T-helper 1 cell (primary cell): ENCODE data around the gene ALMS1.
"Not testable (repeated sequence)": the region's sequence is repeated elsewhere in the genome, so short reads cannot be mapped to it uniquely, and the experiment has no call there.

Source experiments
- DNase-seq, 5 donors: peaks; one replicate each; pipeline ENCODE4 v3.0.0-alpha.2; 2012 to 2020
- total RNA-seq, 4 donors: gene quantifications; one replicate each; lab custom pipeline; 2026; lab: John Stamatoyannopoulos, UW

ALMS1 gene, protein sequence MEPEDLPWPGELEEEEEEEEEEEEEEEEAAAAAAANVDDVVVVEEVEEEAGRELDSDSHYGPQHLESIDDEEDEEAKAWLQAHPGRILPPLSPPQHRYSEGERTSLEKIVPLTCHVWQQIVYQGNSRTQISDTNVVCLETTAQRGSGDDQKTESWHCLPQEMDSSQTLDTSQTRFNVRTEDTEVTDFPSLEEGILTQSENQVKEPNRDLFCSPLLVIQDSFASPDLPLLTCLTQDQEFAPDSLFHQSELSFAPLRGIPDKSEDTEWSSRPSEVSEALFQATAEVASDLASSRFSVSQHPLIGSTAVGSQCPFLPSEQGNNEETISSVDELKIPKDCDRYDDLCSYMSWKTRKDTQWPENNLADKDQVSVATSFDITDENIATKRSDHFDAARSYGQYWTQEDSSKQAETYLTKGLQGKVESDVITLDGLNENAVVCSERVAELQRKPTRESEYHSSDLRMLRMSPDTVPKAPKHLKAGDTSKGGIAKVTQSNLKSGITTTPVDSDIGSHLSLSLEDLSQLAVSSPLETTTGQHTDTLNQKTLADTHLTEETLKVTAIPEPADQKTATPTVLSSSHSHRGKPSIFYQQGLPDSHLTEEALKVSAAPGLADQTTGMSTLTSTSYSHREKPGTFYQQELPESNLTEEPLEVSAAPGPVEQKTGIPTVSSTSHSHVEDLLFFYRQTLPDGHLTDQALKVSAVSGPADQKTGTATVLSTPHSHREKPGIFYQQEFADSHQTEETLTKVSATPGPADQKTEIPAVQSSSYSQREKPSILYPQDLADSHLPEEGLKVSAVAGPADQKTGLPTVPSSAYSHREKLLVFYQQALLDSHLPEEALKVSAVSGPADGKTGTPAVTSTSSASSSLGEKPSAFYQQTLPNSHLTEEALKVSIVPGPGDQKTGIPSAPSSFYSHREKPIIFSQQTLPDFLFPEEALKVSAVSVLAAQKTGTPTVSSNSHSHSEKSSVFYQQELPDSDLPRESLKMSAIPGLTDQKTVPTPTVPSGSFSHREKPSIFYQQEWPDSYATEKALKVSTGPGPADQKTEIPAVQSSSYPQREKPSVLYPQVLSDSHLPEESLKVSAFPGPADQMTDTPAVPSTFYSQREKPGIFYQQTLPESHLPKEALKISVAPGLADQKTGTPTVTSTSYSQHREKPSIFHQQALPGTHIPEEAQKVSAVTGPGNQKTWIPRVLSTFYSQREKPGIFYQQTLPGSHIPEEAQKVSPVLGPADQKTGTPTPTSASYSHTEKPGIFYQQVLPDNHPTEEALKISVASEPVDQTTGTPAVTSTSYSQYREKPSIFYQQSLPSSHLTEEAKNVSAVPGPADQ (N-terminal part only)
- 149 to 185 (median 171) reads per million in 4 donors for total RNA-seq

- DNase-seq: peak; percentile 81 to 95 (median 82)
Measured at GRCh38 chr2:73385504-73386341, at the start of gene ALMS1. Gene ALMS1, plus strand, starts transcription at chr2:73385836. Its CDS starts 33 bp downstream, at chr2:73385869.

GRCh38 chr2:73337828-73338227, 47.8 kb upstream of the ALMS1 start:
- no peak for DNase-seq

DNA sequence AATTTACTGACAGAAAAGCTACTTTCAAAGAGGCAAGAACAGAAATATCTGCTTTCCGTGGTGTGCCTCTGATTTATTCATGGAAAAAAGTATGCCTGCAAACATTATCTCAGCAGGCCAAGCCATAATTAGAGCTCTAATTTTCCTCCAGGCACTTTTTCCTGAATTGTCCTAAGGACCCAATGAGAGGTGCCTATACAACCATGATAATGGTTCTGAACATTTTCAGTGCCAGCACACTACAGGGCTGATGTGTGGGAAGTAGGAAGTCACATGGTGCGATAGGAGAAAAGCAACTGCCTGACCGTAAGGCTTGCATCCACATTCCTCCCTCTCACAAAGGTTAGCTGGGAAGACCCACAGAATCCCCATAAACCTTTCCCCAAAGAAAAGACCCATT, 46.4 kb upstream of the ALMS1 start:
- no peak for DNase-seq

GRCh38 chr2:73341039-73341438, 44.6 kb upstream of the ALMS1 start:
- no peak for DNase-seq

DNA sequence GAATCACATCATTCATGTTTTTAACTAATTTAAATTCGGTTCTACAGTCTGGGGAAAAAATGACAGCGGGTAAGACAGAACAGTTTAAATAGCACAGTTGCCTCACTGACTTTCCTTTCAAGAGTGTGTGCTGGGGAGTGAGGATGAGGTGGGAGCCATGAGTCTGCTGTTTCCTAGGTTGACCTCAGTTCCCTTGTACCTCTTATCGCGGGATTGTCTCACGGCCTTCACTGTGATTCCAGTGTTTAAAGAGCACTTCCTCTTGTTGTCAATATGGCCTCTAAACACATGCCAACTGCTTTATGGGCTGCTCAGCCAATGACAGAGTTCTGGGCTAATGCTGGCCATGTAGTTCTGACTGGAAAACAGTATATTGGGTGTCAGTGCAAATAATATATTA, 41.6 kb upstream of the ALMS1 start:
- no peak for DNase-seq

DNA sequence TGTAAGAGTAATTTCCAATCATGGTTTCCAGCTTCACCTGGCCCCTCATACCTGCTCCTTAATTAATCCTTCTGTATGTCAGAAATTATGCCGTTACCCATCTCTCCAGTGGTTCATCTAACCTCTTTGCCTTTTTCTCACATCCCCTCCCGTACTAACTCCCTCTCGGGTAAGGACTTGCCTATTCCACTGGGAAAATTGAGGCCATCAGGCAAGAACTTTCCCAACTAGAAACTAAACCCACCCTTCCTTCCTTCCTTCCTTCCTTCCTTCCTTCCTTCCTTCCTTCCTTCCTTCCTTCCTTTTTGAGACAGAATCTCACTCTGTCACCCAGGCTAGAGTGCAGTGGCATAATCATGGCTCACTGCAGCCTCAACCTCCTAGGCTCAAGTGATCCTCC, 40.9 kb upstream of the ALMS1 start:
- DNase-seq: not testable (repeated sequence)

DNA sequence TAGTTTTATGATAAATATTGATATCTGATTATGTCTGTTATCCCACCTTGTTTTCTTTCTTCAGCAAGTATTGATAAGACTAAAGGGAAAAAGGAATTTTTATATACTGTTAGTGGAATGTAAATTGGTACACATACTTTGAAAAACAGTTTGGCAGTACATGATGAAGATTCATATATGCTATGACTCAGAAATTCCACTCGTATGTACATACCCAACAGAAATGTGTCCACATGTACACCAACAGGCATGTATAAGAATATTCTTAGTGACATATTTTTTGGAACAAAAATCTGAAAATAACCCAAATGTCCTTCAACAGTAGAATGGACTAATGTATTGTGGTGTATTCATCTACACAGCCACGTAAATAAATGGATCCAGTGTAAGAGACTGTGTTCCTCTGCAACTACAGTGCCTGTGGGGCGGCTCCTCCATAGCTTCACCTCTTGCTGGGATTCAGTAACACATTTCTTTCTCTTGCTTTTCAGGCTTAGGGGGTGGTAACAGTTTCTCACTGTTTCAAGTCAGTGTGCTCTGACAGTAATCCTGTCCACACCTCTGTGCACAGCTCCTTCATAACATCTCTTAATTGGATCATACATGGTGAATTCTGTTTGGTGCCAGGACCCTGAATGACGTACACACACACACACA, 35.5 kb upstream of the ALMS1 start:
- DNase-seq: no peak

DNA sequence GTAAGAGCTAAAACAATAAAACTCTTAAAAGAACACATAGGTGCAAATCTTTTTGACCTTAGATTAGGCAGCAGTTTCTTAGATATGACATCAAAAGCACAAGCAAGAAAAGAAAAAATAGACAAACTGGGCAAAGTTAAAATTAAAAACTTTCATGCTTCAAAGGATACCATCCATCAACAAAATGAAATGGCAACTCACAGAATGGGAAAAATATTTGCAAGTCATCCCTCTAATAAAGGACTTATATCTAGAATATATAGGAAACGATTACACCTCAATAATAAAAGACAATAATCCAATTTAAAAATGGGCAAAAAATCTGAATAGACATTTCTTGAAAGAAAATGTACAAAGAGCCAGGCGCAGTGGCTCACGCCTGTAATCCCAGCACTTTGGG, 29.5 kb upstream of the ALMS1 start:
- DNase-seq: no peak

- no peak for DNase-seq
Measured at GRCh38 chr2:73359915-73360697, 25.5 kb upstream of the ALMS1 start.

- DNase-seq: no peak
Measured at GRCh38 chr2:73366060-73366459, 19.6 kb upstream of the ALMS1 start.

DNA sequence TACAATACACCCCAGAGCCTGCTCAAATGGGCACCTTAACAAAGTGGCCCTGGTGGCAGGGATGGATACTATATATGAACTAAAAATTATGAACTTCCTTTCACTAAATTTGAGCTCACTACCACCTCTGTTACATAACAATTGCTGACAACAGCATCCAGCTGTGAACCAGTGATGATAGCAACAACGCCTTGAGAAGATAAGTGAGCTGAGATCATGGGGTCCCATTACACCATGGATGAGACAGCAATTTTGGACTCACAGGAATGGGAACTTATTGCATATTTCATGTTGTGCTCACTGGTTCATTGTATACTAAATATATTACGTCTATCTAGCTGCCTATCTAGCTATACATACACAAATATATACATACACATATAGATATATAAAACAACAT, 16.9 kb upstream of the ALMS1 start:
- no peak for DNase-seq

DNA sequence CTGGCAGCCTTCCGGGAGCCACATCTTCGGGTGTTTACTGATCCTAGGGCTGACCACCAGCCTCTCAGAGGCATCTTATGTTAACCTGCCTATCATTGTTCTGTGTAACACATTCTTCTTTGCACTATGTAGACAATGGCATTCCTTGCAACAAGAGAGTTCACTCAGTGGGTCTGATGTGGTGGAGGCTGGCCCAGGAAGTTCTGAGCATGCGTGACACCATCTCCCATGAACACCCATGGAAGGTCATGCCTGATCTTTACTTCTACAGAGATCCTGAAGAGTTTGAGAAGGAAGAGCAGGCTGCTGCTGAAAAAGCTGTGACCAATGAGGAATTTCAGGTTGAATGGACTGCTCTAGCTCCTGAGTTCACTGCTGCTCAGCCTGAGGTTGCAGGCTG, 15.3 kb upstream of the ALMS1 start:
- DNase-seq: no peak

DNA sequence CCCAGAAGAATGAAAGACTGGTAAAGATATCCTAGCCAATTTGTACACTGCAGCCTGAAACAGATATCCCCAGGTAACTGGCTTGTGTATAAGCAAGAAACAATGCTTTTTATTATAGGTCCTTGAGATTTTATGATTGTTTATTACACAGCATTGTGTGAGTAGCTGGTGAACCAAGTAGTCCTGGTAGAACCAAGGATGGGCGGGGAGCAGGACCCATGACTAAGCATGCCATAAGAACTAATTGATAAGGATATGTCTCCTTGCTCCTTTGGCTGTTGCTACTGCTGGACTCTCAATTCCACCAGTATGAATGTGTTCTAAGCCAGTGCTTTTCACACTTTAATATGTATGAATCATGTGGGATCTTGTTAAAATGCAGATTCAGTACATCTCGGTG, 12.3 kb upstream of the ALMS1 start:
- no peak for DNase-seq

DNA sequence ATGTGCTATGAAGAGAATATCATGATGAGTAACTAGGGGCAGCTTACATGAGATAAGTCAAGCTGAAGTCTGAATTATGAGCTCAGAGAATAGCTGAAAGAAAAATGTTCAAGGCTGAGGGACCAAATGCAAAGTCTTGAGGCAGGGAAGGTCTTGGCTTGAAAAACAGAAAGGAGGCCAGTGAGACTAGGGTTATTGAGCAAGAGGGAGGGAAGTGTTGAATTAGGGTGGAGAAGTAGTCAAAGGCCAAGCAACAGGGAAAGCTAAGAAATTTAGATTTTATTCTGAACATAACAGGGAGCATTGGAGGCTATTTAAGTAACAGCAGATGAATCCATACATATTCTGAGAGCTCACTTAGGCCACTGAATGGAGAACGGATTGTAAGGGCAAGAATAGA, 11.4 kb upstream of the ALMS1 start:
- DNase-seq: no peak

- no peak for DNase-seq
Measured at GRCh38 chr2:73376681-73377080, 9.0 kb upstream of the ALMS1 start.

DNA sequence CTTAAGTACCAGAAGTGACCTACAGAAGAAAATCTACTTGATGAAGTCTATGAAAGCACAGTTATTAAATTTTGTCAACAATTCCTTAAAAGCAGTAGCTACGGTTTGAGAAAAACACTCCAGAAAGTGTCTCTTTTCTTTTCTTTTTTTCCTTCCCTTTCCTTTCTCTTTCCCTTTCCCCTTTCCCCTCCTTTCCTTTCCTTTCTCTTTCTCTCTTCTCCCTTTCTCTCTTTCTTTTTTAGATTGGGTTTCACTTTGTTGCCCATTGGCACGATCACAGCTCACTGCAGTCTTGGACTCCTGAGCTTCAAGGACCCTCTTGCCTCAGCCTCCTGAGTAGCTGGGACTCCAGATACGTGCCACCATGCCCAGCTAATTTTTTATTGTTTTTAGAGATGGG, 2.6 kb upstream of the ALMS1 start:
- DNase-seq: no peak

GRCh38 chr2:73385123-73385503, 523 bp upstream of the ALMS1 start:
- no peak for DNase-seq

DNA sequence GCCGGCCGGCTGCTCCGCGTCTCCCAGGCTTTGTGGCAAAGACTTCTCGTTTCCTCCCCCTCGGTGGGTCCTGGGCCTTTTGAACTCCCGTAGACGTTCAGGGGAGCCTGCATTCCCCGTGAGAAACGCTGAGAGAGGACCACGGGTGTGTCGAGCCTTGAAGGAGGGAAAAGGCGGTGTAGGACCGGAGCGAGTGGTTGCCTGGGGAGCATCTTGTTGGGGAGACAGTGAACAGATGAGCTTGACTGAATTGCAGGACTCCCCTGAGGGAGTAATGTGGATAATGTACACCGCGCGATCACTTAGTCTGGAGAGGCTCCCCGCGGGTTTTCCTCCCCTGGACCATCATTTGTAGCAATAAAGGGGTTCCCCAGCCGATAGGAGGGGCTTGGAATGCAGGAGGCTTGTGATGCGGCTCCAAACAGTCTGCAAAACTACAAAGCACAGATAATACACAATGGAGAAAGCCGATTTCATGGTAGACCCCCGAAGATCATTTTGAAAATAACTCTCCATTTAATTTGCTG, 769 bp downstream of the ALMS1 start:
- DNase-seq: no peak

GRCh38 chr2:73386894-73387636, 1.4 kb downstream of the ALMS1 start:
- no peak for DNase-seq
